ENCODE results near the gene PMEPA1.

DNA sequence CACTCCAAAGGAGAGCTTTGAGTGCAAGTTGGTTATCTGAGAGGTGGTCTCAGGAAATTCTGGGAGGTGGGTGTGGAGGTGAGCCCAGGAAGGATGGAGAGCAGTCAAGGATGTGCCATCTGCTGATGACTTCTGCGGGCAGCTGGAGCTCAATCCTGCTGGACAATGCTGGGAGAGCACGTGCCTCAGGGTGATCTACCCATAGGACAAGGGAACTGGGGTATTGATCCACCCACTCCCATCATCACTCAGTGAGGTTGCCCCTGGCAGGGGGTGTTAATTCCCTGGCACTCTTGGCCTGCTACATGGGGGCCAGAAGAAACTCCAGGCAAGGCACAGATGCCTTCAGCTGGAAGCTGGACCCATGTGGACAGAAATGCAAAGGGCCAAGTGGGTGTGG is 82.5 kb downstream of the PMEPA1 start:
- TF ChIP-seq CTCF (IDR thresholded peaks at IDR 0.05 in 8 of 11, conservative IDR thresholded peaks at IDR 0.05 in 3 of 11): no peak
- TF ChIP-seq POLR2AphosphoS5 (IDR thresholded peaks at IDR 0.05): no peak
